ENCODE measurements around the gene FAM120B. TPM values are rescaled to one million over a fixed set of nuclear protein-coding genes. Genes with fewer than 3 reads are reported as not detected.
A peak's percentile ranks its signal among the peaks of the same experiment; 100 is the strongest.

FAM120B gene
- total RNA-seq, 1 experiment from 2014 or later: 15.2 TPM

GRCh38 chr6:170402318-170403040 is 95.9 kb downstream of the FAM120B start (continued):
- TF ChIP-seq ZNF532 (CRISPR knock-in tag; IDR thresholded peaks at IDR 0.05; ENCODE audit: borderline replicate concordance) (no peak), TEAD1 (CRISPR knock-in tag; IDR thresholded peaks at IDR 0.05) (no peak)

GRCh38 chr6:170403451-170403850 is 96.9 kb downstream of the FAM120B start:
- H3K4me1 Mint-ChIP-seq: peaks cover 27% of the 10 kb centered on the region
- TF ChIP-seq OVOL2 (CRISPR knock-in tag; IDR thresholded peaks at IDR 0.05; ENCODE audit: borderline replicate concordance) (no peak), CBFB (CRISPR knock-in tag; IDR thresholded peaks at IDR 0.05; ENCODE audit: low read depth) (no peak), ATF1 (CRISPR knock-in tag; IDR thresholded peaks at IDR 0.05) (no peak), NR1H2 (CRISPR knock-in tag; IDR thresholded peaks at IDR 0.05) (no peak), HMGA2 (CRISPR knock-in tag; IDR thresholded peaks at IDR 0.05) (no peak), MAX (CRISPR knock-in tag; IDR thresholded peaks at IDR 0.05) (no peak), E2F5 (CRISPR knock-in tag; IDR thresholded peaks at IDR 0.05) (no peak), ELF4 (CRISPR knock-in tag; IDR thresholded peaks at IDR 0.05; ENCODE audit: low read depth) (no peak), ZNF425 (CRISPR knock-in tag; conservative IDR thresholded peaks at IDR 0.05) (no peak), PRRX2 (CRISPR knock-in tag; IDR thresholded peaks at IDR 0.05) (no peak)
- H3K9me3 Mint-ChIP-seq: no peaks in the 10 kb centered on the region
- H3K27ac Mint-ChIP-seq: peak overlapping the region; percentile 34
- CTCF ChIA-PET: interaction anchor here (0.6 to 1.1 kb wide), 4 partner anchors 40 to 571 kb away, joined by 3 read pairs; no protein-coding TSS in a partner anchor
- ATAC-seq (peak; percentile 92), DNase-seq (ENCODE audit: low spot score) (peak; percentile 49)
- H3K4me3 Mint-ChIP-seq: peak overlapping the region; percentile 11; the same call in 1 of the 2 replicates
- no peaks in the 10 kb centered on the region for H3K27me3 Mint-ChIP-seq (ENCODE audit: low read depth)
- POLR2A ChIA-PET: no interaction called here
- peaks cover 28% of the 10 kb centered on the region for H3K36me3 Mint-ChIP-seq

- no peak for DNase-seq (ENCODE audit: low spot score)
- no peak overlapping the region for H3K27ac Mint-ChIP-seq
- peaks cover 27% of the 10 kb centered on the region for H3K4me1 Mint-ChIP-seq
- ChIA-PET CTCF (interaction anchor here (1.0 to 1.1 kb wide), 3 partner anchors 40 to 572 kb away, joined by 3 read pairs; no protein-coding TSS in a partner anchor), POLR2A (interaction anchor here (0.5 kb wide), 1 partner anchor 46 kb away, joined by 3 read pairs; no protein-coding TSS in a partner anchor)
- peaks cover 28% of the 10 kb centered on the region for H3K36me3 Mint-ChIP-seq
- no peaks in the 10 kb centered on the region for H3K9me3 Mint-ChIP-seq
- H3K4me3 Mint-ChIP-seq: no peak overlapping the region
- no peak for ATAC-seq
- H3K27me3 Mint-ChIP-seq (ENCODE audit: low read depth): no peaks in the 10 kb centered on the region
- TF ChIP-seq FOXJ3 (CRISPR knock-in tag; IDR thresholded peaks at IDR 0.05; ENCODE audit: borderline replicate concordance): no peak
- no peak for TF ChIP-seq ZNF396 (CRISPR knock-in tag; IDR thresholded peaks at IDR 0.05; ENCODE audit: borderline replicate concordance)
- no peak for TF ChIP-seq JAZF1 (CRISPR knock-in tag; IDR thresholded peaks at IDR 0.05)
- no peak for TF ChIP-seq ARID4B (CRISPR knock-in tag; IDR thresholded peaks at IDR 0.05; ENCODE audit: borderline replicate concordance)
- TF ChIP-seq ATF6 (CRISPR knock-in tag; IDR thresholded peaks at IDR 0.05): no peak
- TF ChIP-seq SMAD4 (CRISPR knock-in tag; IDR thresholded peaks at IDR 0.05): no peak
- TF ChIP-seq CREB1 (CRISPR knock-in tag; IDR thresholded peaks at IDR 0.05): no peak
Observed at GRCh38 chr6:170404036-170404435, 97.5 kb downstream of the FAM120B start.

Data from WTC11 (cell line).